ENCODE measurements around the gene CLEC4A.
"Not testable (repeated sequence)": the region's sequence is repeated elsewhere in the genome, so short reads cannot be mapped to it uniquely, and the experiment has no call there.

GRCh38 chr12:8181271-8181670 lies 57.9 kb downstream of the CLEC4A start:
- not testable (repeated sequence) for TF ChIP-seq YY1 (IDR thresholded peaks at IDR 0.05; ENCODE audit: low read depth, low read length); TAF1 (IDR thresholded peaks at IDR 0.05; ENCODE audit: low read depth, low read length); CTCF (IDR thresholded peaks at IDR 0.05; ENCODE audit: control extremely low read depth in 1 of 3, insufficient read depth in 1 of 3, low read depth in 1 of 3, low read length in 3 of 3); CREB1 (IDR thresholded peaks at IDR 0.05); GTF2F1 (IDR thresholded peaks at IDR 0.05; ENCODE audit: borderline replicate concordance, low read depth, low read length); USF2 (IDR thresholded peaks at IDR 0.05; ENCODE audit: low read length); POLR2A (IDR thresholded peaks at IDR 0.05; ENCODE audit: control extremely low read depth in 1 of 2, low read depth in 2 of 2, low read length in 2 of 2); EZH2 (IDR thresholded peaks at IDR 0.05; ENCODE audit: low read depth, low read length, severe bottlenecking)
